Testis (tissue), 3 donors: ENCODE results near the gene CMTM7. TPM values are rescaled to one million over a fixed set of nuclear protein-coding genes. Genes with fewer than 3 reads are reported as not detected.

Experiments
- DNase-seq: peaks from one replicate; pipeline ENCODE4 v3.0.0-alpha.2; 2019
- H3K27ac ChIP-seq, 2 donors: fragments of 200-600 bp; sonication (generic); one replicate each; pipeline ENCODE4 v1.5.1; 2019
- H3K27me3 ChIP-seq: fragments of 200-600 bp; sonication (generic); one replicate; pipeline ENCODE4 v1.5.1; 2019
- H3K36me3 ChIP-seq: fragments of 200-600 bp; sonication (generic); one replicate; pipeline ENCODE4 v1.5.1; 2017; ENCODE audit warnings: low read depth; ENCODE audit errors: missing control alignments
- H3K4me1 ChIP-seq: fragments of 200-600 bp; sonication (generic); one replicate; pipeline ENCODE4 v1.5.1; 2019
- H3K4me3 ChIP-seq, 2 donors: fragments of 200-600 bp; sonication (generic); one replicate each; pipeline ENCODE4 v1.5.1; 2017 to 2019
- H3K9me3 ChIP-seq: fragments of 200-600 bp; sonication (generic); one replicate; pipeline ENCODE4 v1.5.1; 2017
- CTCF ChIP-seq, 3 experiments: fragments of 450-650 bp in 2 of 3; fragments of 200-600 bp in 1 of 3; sonication (generic) in 1 of 3; IDR thresholded peaks; one replicate each; pipeline ENCODE4 v1.5.1; 2016 to 2019; ENCODE audit warnings: antibody characterized with exemption in 3 of 3, mild to moderate bottlenecking in 2 of 3, moderate library complexity in 1 of 3
- POLR2A ChIP-seq: fragments of 450-650 bp; IDR thresholded peaks from one replicate; pipeline ENCODE4 v1.6.1; 2017; ENCODE audit warnings: antibody characterized with exemption, mild to moderate bottlenecking, moderate library complexity
- WGBS, 2 donors: methylation state at CpG; one replicate each; pipeline ENCODE4 v1.1.5; 2018; 5-methylcytosine and 5-hydroxymethylcytosine counted together
- intact Hi-C: fragments of 100-400 bp; cut with DNase I; formaldehyde crosslinking; loops from one replicate; pipeline ENCODE4 v1.15.1; 2023; ENCODE audit warnings: low total_unique reads
- polyA plus RNA-seq: library from polyadenylated mRNA; stranded (reverse); fragments of 350-450 nt; fragmentation: Illumina TruSeq; extraction: RNeasy Lipid Tissue Mini Kit (QIAGEN cat#74804); gene quantifications from one replicate; pipeline ENCODE4 v1.2.3, GENCODE V29; 2014; ENCODE audit warnings: low read depth, low replicate concordance; ENCODE audit not compliant: insufficient read depth
- total RNA-seq, 2 donors: library from RNA; depleted of rRNA; stranded (reverse); fragments of >200 nt; gene quantifications; one replicate each; pipeline ENCODE4 v1.2.3, GENCODE V29; 2016

Gene CMTM7
- total and polyA plus RNA-seq, 3 donors from 2014 or later: 15.0 to 40.9 (median 19.7) TPM

GRCh38 chr3:32404714-32405113 is 13.1 kb downstream of the CMTM7 start:
- no peak overlapping the region for H3K4me3 ChIP-seq
- no peaks in the 10 kb centered on the region for H3K36me3 ChIP-seq
- intact Hi-C loops: no loop called here
- no peaks in the 10 kb centered on the region for H3K9me3 ChIP-seq
- DNase-seq: no peak
- H3K27ac ChIP-seq: no peak overlapping the region
- H3K27me3 ChIP-seq: no peaks in the 10 kb centered on the region
- WGBS, 2 donors: 83 to 92% methylated on average over 1 of the region's 1 CpG
- H3K4me1 ChIP-seq: peaks cover 16% of the 10 kb centered on the region
- no peak for TF ChIP-seq CTCF (IDR thresholded peaks at IDR 0.05)
- no peak for TF ChIP-seq POLR2A

DNA sequence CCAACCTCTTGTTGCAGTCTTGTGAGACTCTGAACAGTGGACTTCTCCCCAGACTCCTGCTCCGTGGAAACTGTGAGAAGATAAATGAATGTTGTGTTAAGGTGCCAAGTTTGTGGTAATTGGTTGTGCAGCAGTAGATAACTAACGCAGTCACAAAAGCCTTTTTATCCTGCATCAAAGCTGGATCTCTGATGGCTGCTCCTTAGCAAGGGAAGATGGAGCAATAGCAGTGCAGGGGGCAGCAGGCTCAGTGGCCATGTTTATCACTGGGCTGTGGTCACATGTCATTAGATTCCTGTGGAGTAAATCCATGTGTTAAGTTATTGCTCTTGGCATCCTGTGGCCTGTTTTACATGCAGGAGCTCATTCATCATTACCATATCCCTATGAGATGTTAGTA is 13.5 kb downstream of the CMTM7 start:
- no peaks in the 10 kb centered on the region for H3K9me3 ChIP-seq
- H3K36me3 ChIP-seq: no peaks in the 10 kb centered on the region
- no peak for DNase-seq
- H3K4me3 ChIP-seq: no peak overlapping the region
- WGBS, 2 donors: 43 to 56% methylated on average over 2 of the region's 2 CpGs
- intact Hi-C loops: no loop called here
- H3K27me3 ChIP-seq: no peaks in the 10 kb centered on the region
- H3K27ac ChIP-seq: no peak overlapping the region
- TF ChIP-seq CTCF (IDR thresholded peaks at IDR 0.05) (no peak), POLR2A (no peak)
- H3K4me1 ChIP-seq: peaks cover 16% of the 10 kb centered on the region

GRCh38 chr3:32405711-32406323 is 14.2 kb downstream of the CMTM7 start:
- DNase-seq: no peak
- H3K27me3 ChIP-seq: no peaks in the 10 kb centered on the region
- H3K9me3 ChIP-seq: no peaks in the 10 kb centered on the region
- intact Hi-C loops: no loop called here
- H3K36me3 ChIP-seq: no peaks in the 10 kb centered on the region
- WGBS, 2 donors: 72 to 84% methylated on average over 7 of the region's 7 CpGs
- H3K27ac ChIP-seq: no peak overlapping the region
- peaks cover 14% of the 10 kb centered on the region for H3K4me1 ChIP-seq
- no peak overlapping the region for H3K4me3 ChIP-seq
- TF ChIP-seq CTCF (IDR thresholded peaks at IDR 0.05) (no peak), POLR2A (no peak)

DNA sequence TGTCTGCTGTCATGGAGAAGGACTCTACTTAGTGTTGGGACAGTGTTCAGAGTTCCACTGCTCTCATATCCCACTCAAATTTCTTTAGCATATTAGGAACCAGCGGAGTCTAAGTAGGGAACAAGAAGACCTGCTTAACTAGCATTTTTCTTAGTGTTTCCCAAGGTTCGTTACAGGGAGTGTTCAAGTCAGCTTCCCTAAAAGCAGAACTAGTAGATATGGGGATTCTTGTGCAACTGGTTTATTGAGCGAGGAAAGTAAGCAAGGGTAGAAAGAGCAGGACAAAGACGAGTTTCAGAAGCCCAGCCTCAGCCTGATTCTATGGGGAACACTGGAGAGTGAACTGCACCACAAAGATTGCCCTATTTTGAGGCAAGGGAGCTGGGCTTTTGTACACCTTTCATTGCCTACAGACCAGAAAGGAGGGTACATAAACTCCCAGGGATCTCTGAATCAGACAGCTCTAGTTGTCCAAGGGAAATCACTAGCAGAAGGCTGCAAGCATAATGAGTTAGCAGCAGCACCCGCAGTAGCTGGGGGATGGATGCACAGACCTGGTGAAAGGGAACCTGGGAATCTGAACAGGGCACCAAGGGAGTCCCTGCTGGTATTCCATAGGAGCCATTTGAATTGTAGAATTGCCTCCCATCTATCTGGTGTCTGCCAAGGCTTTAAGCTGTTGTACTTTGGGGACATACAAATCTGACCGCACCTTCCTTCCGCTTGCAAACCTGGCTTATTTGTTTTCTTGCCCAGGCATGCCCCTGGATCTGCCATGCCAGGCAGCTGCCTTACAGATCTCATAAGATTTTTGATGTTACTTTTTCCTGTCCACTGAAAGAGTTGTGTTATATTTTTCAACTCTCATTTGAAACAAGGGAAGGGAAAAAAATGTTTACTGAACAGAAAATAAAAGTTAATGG is 15.1 kb downstream of the CMTM7 start:
- TF ChIP-seq POLR2A: no peak
- no peak for TF ChIP-seq CTCF (IDR thresholded peaks at IDR 0.05)
- Histone ChIP-seq H3K27ac (peak overlapping the region in 1 of 2 donors; percentile 45), H3K9me3 (no peaks in the 10 kb centered on the region), H3K36me3 (no peaks in the 10 kb centered on the region), H3K27me3 (no peaks in the 10 kb centered on the region), H3K4me3 (no peak overlapping the region), H3K4me1 (peaks cover 8% of the 10 kb centered on the region)
- WGBS, 2 donors: 82 to 87% methylated on average over 7 of the region's 7 CpGs
- no peak for DNase-seq
- intact Hi-C loops: no loop called here
